Measurements from ENCODE around the gene TBC1D5. TPM values are rescaled to one million over a fixed set of nuclear protein-coding genes. Genes with fewer than 3 reads are reported as not detected.

Gene TBC1D5
- total RNA-seq, 1 donor from 2014 or later = 25.9 TPM

- no peak for DNase-seq (ENCODE audit: low spot score)
- intact Hi-C loops (cut with DNase I) = no loop called here
Observed at GRCh38 chr3:17187589-17188184, 554.7 kb downstream of the TBC1D5 start.

GRCh38 chr3:17183951-17184550 is 558.4 kb downstream of the TBC1D5 start:
- intact Hi-C loops (cut with DNase I) = no loop called here
- no peak for DNase-seq (ENCODE audit: low spot score)

- no peak for DNase-seq (ENCODE audit: low spot score)
- intact Hi-C loops (cut with DNase I) = no loop called here
Observed at GRCh38 chr3:17182166-17182565, 560.3 kb downstream of the TBC1D5 start.

- intact Hi-C loops (cut with DNase I) = no loop called here
- DNase-seq (ENCODE audit: low spot score) = no peak
Observed at GRCh38 chr3:17181413-17181907, 561.0 kb downstream of the TBC1D5 start.

- no peak for DNase-seq (ENCODE audit: low spot score)
- intact Hi-C loops (cut with DNase I) = no loop called here
Observed at GRCh38 chr3:17179381-17180205, 562.8 kb downstream of the TBC1D5 start.

GRCh38 chr3:17176757-17177156 is 565.7 kb downstream of the TBC1D5 start:
- no peak for DNase-seq (ENCODE audit: low spot score)
- intact Hi-C loops (cut with DNase I) = no loop called here

GRCh38 chr3:17175187-17175807 is 567.1 kb downstream of the TBC1D5 start:
- DNase-seq (ENCODE audit: low spot score) = no peak

GRCh38 chr3:17166369-17166768 is 576.1 kb downstream of the TBC1D5 start:
- intact Hi-C loops (cut with DNase I) = no loop called here
- DNase-seq (ENCODE audit: low spot score) = no peak

More at GRCh38 chr3:17175187-17175807, 567.1 kb downstream of the TBC1D5 start:
- intact Hi-C loops (cut with DNase I) = no loop called here

GRCh38 chr3:17162116-17162515 is 580.3 kb downstream of the TBC1D5 start:
- no peak for DNase-seq (ENCODE audit: low spot score)
- intact Hi-C loops (cut with DNase I) = no loop called here

- no peak for DNase-seq (ENCODE audit: low spot score)
- intact Hi-C loops (cut with DNase I) = no loop called here
Observed at GRCh38 chr3:17160597-17160996, 581.8 kb downstream of the TBC1D5 start.

- intact Hi-C loops (cut with DNase I) = no loop called here
- DNase-seq (ENCODE audit: low spot score) = no peak
Observed at GRCh38 chr3:17158941-17159682, 583.3 kb downstream of the TBC1D5 start.

- intact Hi-C loops (cut with DNase I) = no loop called here
- no peak for DNase-seq (ENCODE audit: low spot score)
Observed at GRCh38 chr3:17157713-17158112, 584.7 kb downstream of the TBC1D5 start.

GRCh38 chr3:17156864-17157263 is 585.6 kb downstream of the TBC1D5 start:
- no peak for DNase-seq (ENCODE audit: low spot score)
- intact Hi-C loops (cut with DNase I) = no loop called here

GRCh38 chr3:17155951-17156350 is 586.5 kb downstream of the TBC1D5 start:
- DNase-seq (ENCODE audit: low spot score) = no peak
- intact Hi-C loops (cut with DNase I) = no loop called here

GRCh38 chr3:17154941-17155340 is 587.5 kb downstream of the TBC1D5 start:
- intact Hi-C loops (cut with DNase I) = no loop called here

GRCh38 chr3:17154221-17154620 is 588.2 kb downstream of the TBC1D5 start:
- intact Hi-C loops (cut with DNase I) = no loop called here
- no peak for DNase-seq (ENCODE audit: low spot score)

More at GRCh38 chr3:17154941-17155340, 587.5 kb downstream of the TBC1D5 start:
- DNase-seq (ENCODE audit: low spot score) = no peak

GRCh38 chr3:17153209-17153608 is 589.2 kb downstream of the TBC1D5 start:
- no peak for DNase-seq (ENCODE audit: low spot score)
- intact Hi-C loops (cut with DNase I) = no loop called here

GRCh38 chr3:17151598-17152373 is 590.6 kb downstream of the TBC1D5 start:
- no peak for DNase-seq (ENCODE audit: low spot score)
- intact Hi-C loops (cut with DNase I) = no loop called here

GRCh38 chr3:17149076-17149475 is 593.4 kb downstream of the TBC1D5 start:
- intact Hi-C loops (cut with DNase I) = no loop called here
- DNase-seq (ENCODE audit: low spot score) = no peak

All from cardiac septum (tissue), 1 donor.